ENCODE measurements around the gene BLMH.

GRCh38 chr17:30199600-30199999 is 92.1 kb downstream of the BLMH start:
- TF ChIP-seq TAF1 (IDR thresholded peaks at IDR 0.05; ENCODE audit: borderline replicate concordance, insufficient read depth, low read length) = no peak
- TF ChIP-seq POLR2AphosphoS5 (IDR thresholded peaks at IDR 0.05; ENCODE audit: low read depth, low read length) = no peak
- no peak for TF ChIP-seq REST (IDR thresholded peaks at IDR 0.05; ENCODE audit: insufficient read depth in 1 of 2, low read depth in 2 of 2, low read length in 2 of 2)

All from PFSK-1 (cell line).